IgD-negative memory B cell (primary cell): ENCODE measurements around the gene SPP1. TPM values are rescaled to one million over a fixed set of nuclear protein-coding genes. Genes with fewer than 3 reads are reported as not detected.

Source experiments
- H3K27ac Mint-ChIP-seq, 3 donors: one replicate each; pipeline ENCODE4 v1.8.0; 2020 to 2022; ENCODE audit warnings: mild to moderate bottlenecking in 3 of 3, mixed read lengths in 3 of 3, moderate library complexity in 1 of 3
- H3K27me3 Mint-ChIP-seq: one replicate; pipeline ENCODE4 v1.8.0; 2021; ENCODE audit warnings: mixed read lengths
- H3K36me3 Mint-ChIP-seq: one replicate; pipeline ENCODE4 v1.8.0; 2020; ENCODE audit warnings: mild to moderate bottlenecking, mixed read lengths
- H3K4me1 Mint-ChIP-seq, 3 donors: one replicate each; pipeline ENCODE4 v1.8.0; 2020 to 2022; ENCODE audit warnings: mixed read lengths in 3 of 3, mild to moderate bottlenecking in 1 of 3
- H3K4me3 Mint-ChIP-seq, 4 donors: one replicate each; pipeline ENCODE4 v1.8.0; 2020 to 2022; ENCODE audit warnings: mild to moderate bottlenecking in 4 of 4, mixed read lengths in 4 of 4, moderate library complexity in 3 of 4
- H3K9me3 Mint-ChIP-seq, 3 donors: one replicate each; pipeline ENCODE4 v1.8.0; 2020 to 2021; ENCODE audit warnings: mixed read lengths in 3 of 3, mild to moderate bottlenecking in 1 of 3
- polyA plus RNA-seq: library from polyadenylated mRNA; unstranded; fragments of 300-500 nt; fragmentation: Illumina TruSeq; gene quantifications from one replicate; pipeline ENCODE4 v1.2.3, GENCODE V29; 2021

SPP1 gene
- polyA plus RNA-seq, 1 donor from 2014 or later, result not detected

- Mint-ChIP-seq H3K4me3 (no peak overlapping the region), H3K4me1 (peaks cover 0 to 2% (median 0%) of the 10 kb centered on the region in 3 donors), H3K9me3 (no peaks in the 10 kb centered on the region), H3K27ac (peak overlapping the region in 1 of 3 donors; percentile 64), H3K36me3 (no peaks in the 10 kb centered on the region), H3K27me3 (peaks cover 4% of the 10 kb centered on the region)
Measured at GRCh38 chr4:87944967-87945366, 30.5 kb upstream of the SPP1 start.

GRCh38 chr4:87946766-87947165 lies 28.7 kb upstream of the SPP1 start:
- Mint-ChIP-seq H3K9me3 (no peaks in the 10 kb centered on the region), H3K4me1 (peaks cover 0 to 2% (median 0%) of the 10 kb centered on the region in 3 donors), H3K4me3 (no peak overlapping the region), H3K36me3 (no peaks in the 10 kb centered on the region), H3K27ac (no peak overlapping the region), H3K27me3 (peaks cover 1% of the 10 kb centered on the region)

DNA sequence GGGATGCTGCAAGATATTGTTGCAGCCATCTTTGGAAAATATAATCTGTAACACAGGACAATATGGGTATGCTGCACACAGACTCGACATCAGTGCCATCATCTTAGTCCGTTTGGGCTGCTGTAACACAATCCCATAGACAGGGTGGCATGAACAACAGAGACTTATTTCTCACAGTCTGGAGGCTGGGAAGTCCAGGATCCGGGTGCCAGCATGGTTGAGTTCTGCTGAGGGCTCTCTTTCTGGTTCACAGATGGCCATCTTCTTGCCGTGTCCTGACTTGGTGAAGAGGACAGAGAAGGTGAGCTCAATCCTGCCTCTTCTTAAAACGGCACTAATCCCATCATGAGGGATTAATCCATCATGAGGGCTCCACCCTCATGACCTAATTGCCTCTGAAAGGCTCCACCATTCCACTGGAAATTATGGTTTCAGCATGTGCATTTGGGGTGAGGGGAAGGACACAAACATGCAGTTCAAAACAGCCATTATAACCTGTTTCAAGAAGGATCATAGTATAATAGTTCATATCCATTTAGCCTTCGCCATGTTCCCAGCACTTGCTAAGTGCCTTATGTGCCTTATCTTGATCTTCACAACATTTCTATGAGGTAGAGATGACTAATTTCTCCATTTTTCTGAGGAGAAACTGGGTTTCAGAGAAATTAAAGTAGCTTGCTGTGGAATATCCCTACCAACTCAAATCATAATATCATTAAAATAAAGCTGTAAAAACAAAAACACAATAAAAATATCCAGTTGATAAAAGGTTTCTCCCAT lies 27.9 kb upstream of the SPP1 start:
- Mint-ChIP-seq H3K4me1 (peaks cover 0 to 2% (median 0%) of the 10 kb centered on the region in 3 donors), H3K36me3 (no peaks in the 10 kb centered on the region), H3K27ac (no peak overlapping the region), H3K9me3 (no peaks in the 10 kb centered on the region), H3K4me3 (no peak overlapping the region), H3K27me3 (peaks cover 1% of the 10 kb centered on the region)

DNA sequence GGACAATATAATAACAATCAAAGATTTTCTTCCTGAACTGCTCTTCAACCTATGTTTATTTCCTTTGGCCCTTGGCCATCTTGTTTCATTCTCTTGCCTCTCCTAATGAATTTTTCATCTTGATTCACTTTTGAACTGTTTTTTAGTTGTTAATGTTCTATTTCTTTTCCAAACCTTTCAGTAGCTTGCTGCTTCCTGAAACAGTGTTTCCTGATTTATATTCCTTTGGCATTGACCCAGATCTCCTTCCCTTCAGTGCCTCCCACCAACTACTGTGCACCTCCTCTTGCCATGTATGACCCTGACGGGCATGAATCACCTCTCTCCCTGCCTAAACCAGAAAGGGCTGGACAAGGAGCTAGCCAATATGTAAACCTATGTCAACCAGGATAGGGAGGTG lies 25.6 kb upstream of the SPP1 start:
- H3K4me3 Mint-ChIP-seq, result no peak overlapping the region
- no peaks in the 10 kb centered on the region for H3K9me3 Mint-ChIP-seq
- H3K36me3 Mint-ChIP-seq, result no peaks in the 10 kb centered on the region
- H3K27ac Mint-ChIP-seq, result peak overlapping the region in 1 of 3 donors; percentile 11
- H3K27me3 Mint-ChIP-seq, result peaks cover 1% of the 10 kb centered on the region
- peaks cover 0 to 2% (median 0%) of the 10 kb centered on the region in 3 donors for H3K4me1 Mint-ChIP-seq

- Mint-ChIP-seq H3K9me3 (no peaks in the 10 kb centered on the region), H3K27me3 (peaks cover 1% of the 10 kb centered on the region), H3K27ac (no peak overlapping the region), H3K4me1 (peaks cover 0 to 2% (median 0%) of the 10 kb centered on the region in 3 donors), H3K36me3 (no peaks in the 10 kb centered on the region), H3K4me3 (no peak overlapping the region)
Measured at GRCh38 chr4:87950493-87950892, 25.0 kb upstream of the SPP1 start.

- Mint-ChIP-seq H3K36me3 (no peaks in the 10 kb centered on the region), H3K27ac (no peak overlapping the region), H3K9me3 (no peaks in the 10 kb centered on the region), H3K27me3 (peaks cover 1% of the 10 kb centered on the region), H3K4me1 (peaks cover 0 to 2% (median 0%) of the 10 kb centered on the region in 3 donors), H3K4me3 (no peak overlapping the region)
Measured at GRCh38 chr4:87950936-87951511, 24.5 kb upstream of the SPP1 start.

- peaks cover 1% of the 10 kb centered on the region for H3K27me3 Mint-ChIP-seq
- no peaks in the 10 kb centered on the region for H3K9me3 Mint-ChIP-seq
- H3K36me3 Mint-ChIP-seq, result no peaks in the 10 kb centered on the region
- H3K4me1 Mint-ChIP-seq, result no peaks in the 10 kb centered on the region
- H3K4me3 Mint-ChIP-seq, result no peak overlapping the region
- no peak overlapping the region for H3K27ac Mint-ChIP-seq
Measured at GRCh38 chr4:87953826-87954225, 21.7 kb upstream of the SPP1 start.

DNA sequence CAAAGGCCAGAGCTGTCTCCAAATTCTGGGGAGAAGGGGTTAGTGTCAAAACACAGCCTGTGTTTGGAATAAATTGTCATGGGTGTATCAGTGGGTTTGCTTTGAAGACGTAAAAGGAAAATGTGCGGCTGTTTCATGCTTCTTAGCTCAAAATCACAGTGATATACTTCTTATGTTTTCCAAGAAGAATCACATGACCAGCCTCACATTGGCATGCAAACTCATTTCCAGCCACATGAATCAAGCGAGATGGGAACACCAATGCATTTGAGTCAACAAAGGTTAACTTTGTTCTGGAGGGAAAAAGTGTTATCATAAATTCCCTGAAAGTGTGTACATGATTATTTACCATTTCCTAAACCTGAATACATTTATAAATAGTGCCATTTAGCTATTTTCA lies 19.0 kb upstream of the SPP1 start:
- no peaks in the 10 kb centered on the region for H3K27me3 Mint-ChIP-seq
- H3K4me3 Mint-ChIP-seq, result no peak overlapping the region
- H3K36me3 Mint-ChIP-seq, result no peaks in the 10 kb centered on the region
- no peaks in the 10 kb centered on the region for H3K9me3 Mint-ChIP-seq
- no peak overlapping the region for H3K27ac Mint-ChIP-seq
- no peaks in the 10 kb centered on the region for H3K4me1 Mint-ChIP-seq

GRCh38 chr4:87957061-87957460 lies 18.5 kb upstream of the SPP1 start:
- no peaks in the 10 kb centered on the region for H3K9me3 Mint-ChIP-seq
- H3K27me3 Mint-ChIP-seq, result no peaks in the 10 kb centered on the region
- no peak overlapping the region for H3K27ac Mint-ChIP-seq
- H3K36me3 Mint-ChIP-seq, result no peaks in the 10 kb centered on the region
- no peak overlapping the region for H3K4me3 Mint-ChIP-seq
- no peaks in the 10 kb centered on the region for H3K4me1 Mint-ChIP-seq

GRCh38 chr4:87961993-87962392 lies 13.5 kb upstream of the SPP1 start:
- Mint-ChIP-seq H3K27ac (no peak overlapping the region), H3K4me3 (no peak overlapping the region), H3K36me3 (no peaks in the 10 kb centered on the region), H3K27me3 (peaks cover 2% of the 10 kb centered on the region), H3K4me1 (no peaks in the 10 kb centered on the region), H3K9me3 (no peaks in the 10 kb centered on the region)

DNA sequence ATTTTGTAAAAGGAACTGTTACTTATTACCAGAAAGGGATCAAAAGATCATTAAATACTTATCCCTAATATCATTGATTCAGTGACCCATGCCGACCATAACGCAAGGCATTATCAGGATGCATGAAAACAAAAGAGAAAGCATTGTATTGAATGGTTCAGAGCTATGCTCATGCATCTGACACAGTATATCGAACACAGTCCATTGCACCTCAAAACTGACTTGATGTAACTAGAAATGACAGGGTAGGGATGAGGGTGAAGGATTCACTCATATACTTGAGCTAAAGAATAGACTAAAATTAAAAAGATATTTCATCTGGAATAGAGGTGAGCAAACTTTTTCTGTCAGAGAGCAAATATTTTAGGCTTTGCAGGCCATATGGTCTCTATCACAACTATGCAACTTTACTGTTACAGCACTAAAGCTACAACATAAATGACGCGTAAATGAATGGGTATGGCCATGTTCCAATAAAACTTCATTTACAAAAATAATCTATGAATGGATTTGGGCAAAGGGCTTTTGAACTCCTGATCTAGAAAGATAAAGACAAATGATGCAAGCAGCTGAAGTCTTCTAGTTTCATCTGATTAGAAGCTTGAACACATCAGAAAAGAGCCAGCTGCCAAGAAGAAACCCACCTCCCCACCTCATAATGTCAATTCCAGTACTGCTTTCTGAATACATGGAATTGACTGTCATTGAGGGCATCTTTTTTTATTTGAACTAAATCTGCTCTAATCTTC lies 12.9 kb upstream of the SPP1 start:
- no peak overlapping the region for H3K27ac Mint-ChIP-seq
- H3K9me3 Mint-ChIP-seq, result no peaks in the 10 kb centered on the region
- H3K36me3 Mint-ChIP-seq, result no peaks in the 10 kb centered on the region
- H3K27me3 Mint-ChIP-seq, result peaks cover 2% of the 10 kb centered on the region
- H3K4me3 Mint-ChIP-seq, result no peak overlapping the region
- H3K4me1 Mint-ChIP-seq, result no peaks in the 10 kb centered on the region

- Mint-ChIP-seq H3K4me3 (no peak overlapping the region), H3K27ac (no peak overlapping the region), H3K9me3 (no peaks in the 10 kb centered on the region), H3K27me3 (peaks cover 5% of the 10 kb centered on the region), H3K4me1 (no peaks in the 10 kb centered on the region), H3K36me3 (no peaks in the 10 kb centered on the region)
Measured at GRCh38 chr4:87965501-87965975, 10.0 kb upstream of the SPP1 start.

- H3K36me3 Mint-ChIP-seq, result no peaks in the 10 kb centered on the region
- no peak overlapping the region for H3K27ac Mint-ChIP-seq
- no peaks in the 10 kb centered on the region for H3K9me3 Mint-ChIP-seq
- peaks cover 5% of the 10 kb centered on the region for H3K27me3 Mint-ChIP-seq
- no peak overlapping the region for H3K4me3 Mint-ChIP-seq
- no peaks in the 10 kb centered on the region for H3K4me1 Mint-ChIP-seq
Measured at GRCh38 chr4:87966095-87966496, 9.4 kb upstream of the SPP1 start.

DNA sequence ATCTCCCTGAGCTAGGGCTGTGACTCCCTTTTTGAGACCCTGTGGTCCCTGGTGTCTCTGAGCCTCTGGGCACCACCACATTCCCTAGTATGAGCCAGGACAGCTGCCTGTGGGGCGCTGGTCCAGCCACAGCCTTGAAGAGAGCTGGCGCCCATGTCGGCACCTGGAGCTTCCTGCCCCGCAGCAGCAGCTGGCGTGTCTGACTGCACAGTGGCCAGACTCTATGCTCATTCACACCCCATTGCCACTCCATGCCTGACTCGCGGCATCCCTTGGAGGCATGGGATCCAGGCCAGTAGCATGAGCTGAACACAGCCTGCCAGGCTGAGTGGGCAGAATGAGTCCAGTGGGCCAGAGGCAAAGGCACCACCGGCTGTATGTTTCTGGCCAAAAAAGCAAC lies 8.3 kb upstream of the SPP1 start:
- Mint-ChIP-seq H3K27ac (no peak overlapping the region), H3K9me3 (no peaks in the 10 kb centered on the region), H3K4me1 (no peaks in the 10 kb centered on the region), H3K36me3 (no peaks in the 10 kb centered on the region), H3K4me3 (no peak overlapping the region), H3K27me3 (peaks cover 5% of the 10 kb centered on the region)

DNA sequence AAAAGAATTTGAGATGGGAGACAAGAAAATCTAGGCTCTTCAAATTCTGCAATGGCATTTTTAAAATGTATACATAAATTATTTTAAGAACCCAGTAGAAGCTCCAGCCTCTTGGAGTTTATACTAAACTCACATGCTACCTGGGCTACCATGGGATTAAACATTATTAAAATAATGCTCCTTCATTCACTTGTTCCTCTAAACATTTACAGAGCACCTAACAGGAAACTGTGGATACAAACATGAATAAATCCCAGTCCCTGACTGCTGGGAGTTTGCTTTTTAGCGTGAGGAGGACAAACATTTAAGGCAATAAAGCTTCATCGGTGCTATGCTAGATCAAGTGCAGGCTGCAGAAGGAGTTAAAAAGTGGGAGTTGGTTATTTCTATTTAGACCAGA lies 5.4 kb upstream of the SPP1 start:
- H3K9me3 Mint-ChIP-seq, result no peaks in the 10 kb centered on the region
- H3K27ac Mint-ChIP-seq, result no peak overlapping the region
- peaks cover 3 to 7% (median 4%) of the 10 kb centered on the region in 3 donors for H3K4me1 Mint-ChIP-seq
- H3K36me3 Mint-ChIP-seq, result no peaks in the 10 kb centered on the region
- peaks cover 3% of the 10 kb centered on the region for H3K27me3 Mint-ChIP-seq
- no peak overlapping the region for H3K4me3 Mint-ChIP-seq
